Activated naive CD8-positive, alpha-beta T cell treated with anti-CD3 and anti-CD28 coated beads, Interleukin-2, amount 50 U/mL, for 16 hours (primary cell): ENCODE results near the gene MARCHF3.
"Not testable (repeated sequence)": the region's sequence is repeated elsewhere in the genome, so short reads cannot be mapped to it uniquely, and the experiment has no call there.

Experiments used
- DNase-seq: peaks from one replicate; pipeline ENCODE4 v3.0.0-alpha.2; 2020; ENCODE audit warnings: low read depth, low spot score

Gene MARCHF3

GRCh38 chr5:126954981-126955380 lies 75.4 kb downstream of the MARCHF3 start:
- no peak for DNase-seq

GRCh38 chr5:126953640-126954039 lies 76.7 kb downstream of the MARCHF3 start:
- no peak for DNase-seq

- no peak for DNase-seq
These were observed 80.9 kb downstream of the MARCHF3 start for GRCh38 chr5:126949475-126949874.

- no peak for DNase-seq
These were observed 81.9 kb downstream of the MARCHF3 start for GRCh38 chr5:126948453-126948852.

GRCh38 chr5:126948011-126948355 lies 82.4 kb downstream of the MARCHF3 start:
- DNase-seq = no peak

GRCh38 chr5:126947146-126948010 lies 83.0 kb downstream of the MARCHF3 start:
- no peak for DNase-seq

- DNase-seq = not testable (repeated sequence)
These were observed 87.5 kb downstream of the MARCHF3 start for GRCh38 chr5:126942908-126943307.

GRCh38 chr5:126941403-126941802 lies 89.0 kb downstream of the MARCHF3 start:
- no peak for DNase-seq

- no peak for DNase-seq
These were observed 90.5 kb downstream of the MARCHF3 start for GRCh38 chr5:126939887-126940286.

- no peak for DNase-seq
These were observed 91.9 kb downstream of the MARCHF3 start for GRCh38 chr5:126938466-126938865.

GRCh38 chr5:126937771-126938170 lies 92.6 kb downstream of the MARCHF3 start:
- no peak for DNase-seq

- DNase-seq = no peak
These were observed 93.5 kb downstream of the MARCHF3 start for GRCh38 chr5:126936775-126937418.

- DNase-seq = no peak
These were observed 98.2 kb downstream of the MARCHF3 start for GRCh38 chr5:126931963-126932660.

- no peak for DNase-seq
These were observed 102.3 kb downstream of the MARCHF3 start for GRCh38 chr5:126928041-126928440.

- no peak for DNase-seq
These were observed 102.9 kb downstream of the MARCHF3 start for GRCh38 chr5:126927429-126927828.

- DNase-seq = no peak
These were observed 104.2 kb downstream of the MARCHF3 start for GRCh38 chr5:126926187-126926586.

GRCh38 chr5:126925482-126925881 lies 104.9 kb downstream of the MARCHF3 start:
- no peak for DNase-seq

GRCh38 chr5:126924331-126925033 lies 105.9 kb downstream of the MARCHF3 start:
- DNase-seq = no peak

- DNase-seq = no peak
These were observed 108.9 kb downstream of the MARCHF3 start for GRCh38 chr5:126921241-126922091.

- no peak for DNase-seq
These were observed 110.1 kb downstream of the MARCHF3 start for GRCh38 chr5:126920291-126920690.

- no peak for DNase-seq
These were observed 110.8 kb downstream of the MARCHF3 start for GRCh38 chr5:126919566-126919965.
